ENCODE measurements around the gene GBF1.
"Not testable (repeated sequence)": the region's sequence is repeated elsewhere in the genome, so short reads cannot be mapped to it uniquely, and the experiment has no call there.

GBF1 gene

GRCh38 chr10:102245082-102245931 lies at the start of gene GBF1:
GBF1 (plus strand) TSS chr10:102245532; CDS start chr10:102258939, 13,407 bp downstream.
- peak; percentile 96 for DNase-seq

- no peak for DNase-seq
These were observed 48.4 kb upstream of the GBF1 start for GRCh38 chr10:102196893-102197292.

- no peak for DNase-seq
These were observed 47.3 kb upstream of the GBF1 start for GRCh38 chr10:102198027-102198426.

GRCh38 chr10:102200751-102201640 lies 44.3 kb upstream of the GBF1 start:
- no peak for DNase-seq

- DNase-seq = no peak
These were observed 42.9 kb upstream of the GBF1 start for GRCh38 chr10:102202386-102202785.

- no peak for DNase-seq
These were observed 36.9 kb upstream of the GBF1 start for GRCh38 chr10:102208311-102209035.

GRCh38 chr10:102211615-102212299 lies 33.6 kb upstream of the GBF1 start:
- no peak for DNase-seq

- not testable (repeated sequence) for DNase-seq
These were observed 31.7 kb upstream of the GBF1 start for GRCh38 chr10:102213599-102213998.

- no peak for DNase-seq
These were observed 26.0 kb upstream of the GBF1 start for GRCh38 chr10:102219370-102219769.

GRCh38 chr10:102220612-102221011 lies 24.7 kb upstream of the GBF1 start:
- no peak for DNase-seq

GRCh38 chr10:102222797-102223196 lies 22.5 kb upstream of the GBF1 start:
- no peak for DNase-seq

- peak; percentile 79 for DNase-seq
These were observed 19.4 kb upstream of the GBF1 start, which contains the start of gene ELOVL3 for GRCh38 chr10:102225646-102226541. ELOVL3 (plus strand) TSS chr10:102226299; CDS start chr10:102226549, 250 bp downstream.

- DNase-seq = no peak
These were observed 18.8 kb upstream of the GBF1 start for GRCh38 chr10:102226542-102226870.

- DNase-seq = no peak
These were observed 18.3 kb upstream of the GBF1 start for GRCh38 chr10:102227050-102227449.

- peak; percentile 44 for DNase-seq
These were observed 15.5 kb upstream of the GBF1 start for GRCh38 chr10:102229810-102230263.

- DNase-seq = peak; percentile 30
These were observed 15.0 kb upstream of the GBF1 start for GRCh38 chr10:102230264-102230860.

GRCh38 chr10:102230861-102231356 lies 14.4 kb upstream of the GBF1 start:
- DNase-seq = no peak

- peak; percentile 11 for DNase-seq
These were observed 13.7 kb upstream of the GBF1 start for GRCh38 chr10:102231357-102232318.

- no peak for DNase-seq
These were observed 11.3 kb upstream of the GBF1 start for GRCh38 chr10:102233997-102234396.

Data from NCI-H748 treated with DMSO at 0.1 percent for 48 hours (cell line).